Parathyroid adenoma (tissue), 2 donors: ENCODE data around the gene PCSK2.

Experiments used
- H2AFZ ChIP-seq: fragments of 300-600 bp; sonication (generic); one replicate; pipeline ENCODE4 v1.7.0; 2017; ENCODE audit warnings: antibody characterized with exemption, mild to moderate bottlenecking
- H3K27ac ChIP-seq: fragments of 300-600 bp; sonication (generic); one replicate; pipeline ENCODE4 v1.7.0; 2017
- H3K27me3 ChIP-seq: fragments of 300-600 bp; sonication (generic); one replicate; pipeline ENCODE4 v1.7.0; 2017; ENCODE audit warnings: low read length; ENCODE audit not compliant: control insufficient read depth, insufficient read depth
- H3K36me3 ChIP-seq: fragments of 300-600 bp; sonication (generic); one replicate; pipeline ENCODE4 v1.7.0; 2017; ENCODE audit warnings: low read length; ENCODE audit not compliant: control insufficient read depth, insufficient read depth
- H3K4me1 ChIP-seq: fragments of 300-600 bp; sonication (generic); one replicate; pipeline ENCODE4 v1.7.0; 2017; ENCODE audit warnings: control low read depth
- H3K4me2 ChIP-seq: fragments of 300-600 bp; sonication (generic); one replicate; pipeline ENCODE4 v1.7.0; 2017; ENCODE audit warnings: low read length
- H3K4me3 ChIP-seq: fragments of 300-600 bp; sonication (generic); one replicate; pipeline ENCODE4 v1.7.0; 2017; ENCODE audit warnings: low read depth, low read length
- H3K79me2 ChIP-seq: fragments of 300-600 bp; sonication (generic); one replicate; pipeline ENCODE4 v1.7.0; 2017; ENCODE audit warnings: control low read depth
- H3K9ac ChIP-seq: fragments of 300-600 bp; sonication (generic); one replicate; pipeline ENCODE4 v1.7.0; 2017; ENCODE audit warnings: mild to moderate bottlenecking
- H3K9me3 ChIP-seq: fragments of 300-600 bp; sonication (generic); one replicate; pipeline ENCODE4 v1.7.0; 2017; ENCODE audit warnings: low read length; ENCODE audit not compliant: control insufficient read depth
- TF ChIP-seq, protein P1 (sequence below): fragments of 300-600 bp; sonication (generic); IDR thresholded peaks from one replicate; pipeline ENCODE4 v1.7.0; 2017; ENCODE audit warnings: antibody characterized with exemption, mild to moderate bottlenecking
- donor health status: primary hyperparathyroidism.

Gene PCSK2

DNA sequence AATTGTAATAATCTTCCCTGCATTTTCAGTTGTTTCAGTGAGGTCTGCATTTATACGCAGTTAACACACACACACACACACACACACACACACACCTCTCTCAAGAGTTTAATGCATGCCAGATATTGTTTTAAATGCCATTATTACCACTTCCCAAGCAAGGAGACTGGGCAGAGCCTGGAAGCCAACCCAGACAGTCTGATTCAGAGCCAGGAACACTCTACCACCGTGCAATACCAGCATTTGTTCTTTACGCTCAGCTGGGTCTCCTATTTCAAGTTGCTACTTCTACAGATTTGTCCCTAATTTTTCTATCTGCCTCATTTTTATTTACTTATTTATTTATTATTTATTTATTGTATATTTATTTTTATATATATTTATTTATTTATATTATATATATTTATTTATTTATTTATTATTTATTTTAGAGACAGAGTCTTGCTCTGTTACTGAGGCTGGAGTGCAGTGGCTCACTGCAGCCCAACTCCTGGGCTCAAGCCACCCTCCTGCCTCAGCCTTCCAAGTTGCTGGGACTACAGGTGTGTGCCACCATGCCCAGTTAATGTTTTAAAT is 68.4 kb downstream of the PCSK2 start:
- Histone ChIP-seq H3K4me1 (no peaks in the 10 kb centered on the region), H3K4me2 (no peak overlapping the region), H3K27ac (no peak overlapping the region), H2AFZ (no peak overlapping the region), H3K79me2 (no peaks in the 10 kb centered on the region), H3K27me3 (no peaks in the 10 kb centered on the region), H3K36me3 (no peaks in the 10 kb centered on the region), H3K4me3 (no peak overlapping the region), H3K9ac (no peak overlapping the region), H3K9me3 (no peaks in the 10 kb centered on the region)
- TF ChIP-seq, protein P1, sequence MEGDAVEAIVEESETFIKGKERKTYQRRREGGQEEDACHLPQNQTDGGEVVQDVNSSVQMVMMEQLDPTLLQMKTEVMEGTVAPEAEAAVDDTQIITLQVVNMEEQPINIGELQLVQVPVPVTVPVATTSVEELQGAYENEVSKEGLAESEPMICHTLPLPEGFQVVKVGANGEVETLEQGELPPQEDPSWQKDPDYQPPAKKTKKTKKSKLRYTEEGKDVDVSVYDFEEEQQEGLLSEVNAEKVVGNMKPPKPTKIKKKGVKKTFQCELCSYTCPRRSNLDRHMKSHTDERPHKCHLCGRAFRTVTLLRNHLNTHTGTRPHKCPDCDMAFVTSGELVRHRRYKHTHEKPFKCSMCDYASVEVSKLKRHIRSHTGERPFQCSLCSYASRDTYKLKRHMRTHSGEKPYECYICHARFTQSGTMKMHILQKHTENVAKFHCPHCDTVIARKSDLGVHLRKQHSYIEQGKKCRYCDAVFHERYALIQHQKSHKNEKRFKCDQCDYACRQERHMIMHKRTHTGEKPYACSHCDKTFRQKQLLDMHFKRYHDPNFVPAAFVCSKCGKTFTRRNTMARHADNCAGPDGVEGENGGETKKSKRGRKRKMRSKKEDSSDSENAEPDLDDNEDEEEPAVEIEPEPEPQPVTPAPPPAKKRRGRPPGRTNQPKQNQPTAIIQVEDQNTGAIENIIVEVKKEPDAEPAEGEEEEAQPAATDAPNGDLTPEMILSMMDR, result no peak

DNA sequence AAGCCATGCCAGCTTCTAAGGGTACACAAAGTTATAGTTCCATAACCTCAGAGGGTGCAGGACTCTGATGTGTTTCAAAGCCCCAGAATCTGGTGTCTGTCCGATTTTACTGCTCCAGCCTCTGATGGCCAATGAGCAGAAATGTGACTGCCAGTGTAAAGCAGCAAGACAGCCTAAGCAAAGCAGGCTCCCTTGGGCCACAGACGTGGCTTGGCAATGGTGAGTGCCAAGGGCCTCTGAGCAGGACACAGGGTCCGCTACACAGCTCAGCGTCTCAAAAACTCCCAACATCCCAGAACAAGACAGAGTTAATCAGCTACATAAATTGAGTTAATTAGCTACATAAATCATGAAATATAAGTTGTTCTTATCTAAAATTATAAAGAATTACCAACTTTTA is 69.2 kb downstream of the PCSK2 start:
- Histone ChIP-seq H3K9ac (no peak overlapping the region), H3K27me3 (no peaks in the 10 kb centered on the region), H2AFZ (no peak overlapping the region), H3K79me2 (no peaks in the 10 kb centered on the region), H3K4me3 (no peak overlapping the region), H3K36me3 (no peaks in the 10 kb centered on the region), H3K4me2 (no peak overlapping the region), H3K9me3 (no peaks in the 10 kb centered on the region), H3K27ac (no peak overlapping the region), H3K4me1 (no peaks in the 10 kb centered on the region)
- TF ChIP-seq, protein P1, result no peak

DNA sequence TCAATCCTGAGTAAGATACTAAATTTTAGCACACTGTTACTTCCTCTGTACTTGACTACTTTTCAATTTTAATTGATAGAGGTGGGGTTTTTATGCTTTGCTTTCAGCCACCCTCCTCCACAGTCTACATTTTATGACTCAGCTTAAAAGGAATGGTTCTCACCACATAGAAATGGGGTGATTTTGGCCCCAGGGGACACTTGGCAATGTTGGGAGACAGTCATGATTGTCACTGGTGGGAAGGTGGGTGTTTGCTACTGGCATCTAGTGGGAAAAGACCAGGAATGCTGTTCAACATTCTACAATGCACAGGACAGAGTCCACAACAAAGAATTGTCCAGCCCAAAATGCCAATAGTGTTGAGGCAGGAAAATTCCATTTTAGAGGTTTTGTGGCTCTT is 71.3 kb downstream of the PCSK2 start:
- TF ChIP-seq, protein P1, result no peak
- H3K79me2 ChIP-seq, result no peaks in the 10 kb centered on the region
- no peak overlapping the region for H3K4me2 ChIP-seq

DNA sequence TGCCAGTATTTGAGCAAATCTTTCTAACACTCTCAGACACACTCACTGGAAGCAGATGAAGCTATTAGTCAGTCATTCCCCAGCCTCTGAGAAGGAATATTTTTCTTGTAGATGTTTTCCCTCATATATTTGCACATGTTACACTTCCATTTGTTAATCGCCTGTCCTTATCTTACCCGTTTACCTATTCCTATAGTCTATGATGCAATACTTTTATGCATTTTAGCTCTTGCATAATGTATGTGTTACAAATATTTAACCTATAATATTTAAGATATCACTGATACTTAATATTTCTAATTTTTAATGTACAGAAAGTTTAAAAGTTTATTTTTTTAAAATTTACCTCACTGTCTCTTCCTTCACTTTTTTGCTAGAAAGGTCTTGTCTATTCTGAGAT is 71.9 kb downstream of the PCSK2 start:
- no peak overlapping the region for H3K9ac ChIP-seq
- no peaks in the 10 kb centered on the region for H3K36me3 ChIP-seq
- no peaks in the 10 kb centered on the region for H3K9me3 ChIP-seq

More for the DNA sequence above, 71.3 kb downstream of the PCSK2 start:
- Histone ChIP-seq H3K9me3 (no peaks in the 10 kb centered on the region), H3K4me3 (no peak overlapping the region), H3K27ac (no peak overlapping the region), H3K27me3 (no peaks in the 10 kb centered on the region), H3K4me1 (no peaks in the 10 kb centered on the region), H3K9ac (no peak overlapping the region), H3K36me3 (no peaks in the 10 kb centered on the region), H2AFZ (no peak overlapping the region)

DNA sequence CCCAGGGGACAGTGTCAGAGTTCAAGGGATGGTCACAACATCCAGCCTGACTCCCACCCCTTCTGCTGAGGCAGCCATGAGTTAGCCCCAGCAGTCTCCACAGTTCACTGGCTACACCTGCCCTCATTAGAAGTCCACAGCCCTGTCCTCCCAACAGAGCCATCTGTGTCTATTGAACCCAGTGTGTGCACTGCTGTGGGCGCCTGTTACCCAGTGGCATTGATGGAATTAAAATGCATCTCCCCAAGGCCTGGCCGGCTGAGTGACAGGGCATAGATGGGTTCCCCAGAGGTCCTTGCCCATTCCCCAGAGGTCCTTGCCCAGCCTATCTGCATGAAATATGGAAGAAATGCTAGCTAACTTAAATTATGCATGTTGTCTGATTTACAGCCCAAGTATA is 73.3 kb downstream of the PCSK2 start:
- H3K9ac ChIP-seq, result no peak overlapping the region
- H3K27me3 ChIP-seq, result no peaks in the 10 kb centered on the region
- no peak overlapping the region for H3K27ac ChIP-seq
- H2AFZ ChIP-seq, result no peak overlapping the region
- H3K9me3 ChIP-seq, result no peaks in the 10 kb centered on the region
- TF ChIP-seq, protein P1, result no peak
- H3K79me2 ChIP-seq, result no peaks in the 10 kb centered on the region
- no peak overlapping the region for H3K4me3 ChIP-seq
- H3K36me3 ChIP-seq, result no peaks in the 10 kb centered on the region
- no peak overlapping the region for H3K4me2 ChIP-seq
- no peaks in the 10 kb centered on the region for H3K4me1 ChIP-seq

More for the DNA sequence above, 71.9 kb downstream of the PCSK2 start:
- Histone ChIP-seq H3K4me3 (no peak overlapping the region), H3K27me3 (no peaks in the 10 kb centered on the region), H3K4me2 (no peak overlapping the region), H3K4me1 (no peaks in the 10 kb centered on the region), H2AFZ (no peak overlapping the region), H3K27ac (no peak overlapping the region), H3K79me2 (no peaks in the 10 kb centered on the region)
- TF ChIP-seq, protein P1, result no peak
